H1 (cell line): ENCODE data around the gene RRAD. TPM values are rescaled to one million over a fixed set of nuclear protein-coding genes. Genes with fewer than 3 reads are reported as not detected.
"Not testable (repeated sequence)": the region's sequence is repeated elsewhere in the genome, so short reads cannot be mapped to it uniquely, and the experiment has no call there.

Experiments used
- CTCF ChIA-PET: fragments of 300-600 bp; sonication (Branson Sonifier 250); formaldehyde crosslinking; loops from one replicate; lab custom pipeline; 2021; ENCODE audit not compliant: partially characterized antibody; lab: Charles Lee
- POLR2A ChIA-PET: fragments of 300-600 bp; sonication (Branson Sonifier 250); formaldehyde crosslinking; loops from one replicate; lab custom pipeline; 2021; ENCODE audit warnings: inconsistent platforms; ENCODE audit not compliant: partially characterized antibody; lab: Charles Lee
- DNase-seq, 2 experiments: peaks; one replicate each; pipeline versions ENCODE4 v3.0.0 to v3.0.0-alpha.2; 2010 to 2022; ENCODE audit warnings: low spot score in 2 of 2, low read depth in 1 of 2, mixed read lengths in 1 of 2
- FAIRE-seq: peaks from 2 replicates; lab custom pipeline; 2011; peaks lifted over from hg19 to GRCh38; lab: Jason Lieb, UNC
- H2AFZ ChIP-seq: 2 replicates; pipeline ENCODE4 v1.8.1; 2012; ENCODE audit warnings: low read length, inconsistent platforms
- H2AK5ac ChIP-seq: 2 replicates; pipeline ENCODE4 v1.6.1; 2013; ENCODE audit warnings: low read depth, low read length
- H2BK120ac ChIP-seq: replicated peaks from 2 replicates; pipeline ENCODE3; 2013; ENCODE audit warnings: low read depth, low read length, inconsistent platforms
- H2BK12ac ChIP-seq: 2 replicates; pipeline ENCODE4 v1.6.1; 2013; ENCODE audit warnings: low read depth, low read length
- H2BK15ac ChIP-seq: 2 replicates; pipeline ENCODE4 v1.6.1; 2013; ENCODE audit warnings: low read length
- H2BK20ac ChIP-seq: 2 replicates; pipeline ENCODE4 v1.6.1; 2013; ENCODE audit warnings: low read length
- H2BK5ac ChIP-seq: 2 replicates; pipeline ENCODE4 v1.6.1; 2013; ENCODE audit warnings: low read depth, low read length
- H3K14ac ChIP-seq: 2 replicates; pipeline ENCODE4 v1.6.1; 2013; ENCODE audit warnings: inconsistent platforms; ENCODE audit not compliant: insufficient read length
- H3K18ac ChIP-seq: 2 replicates; pipeline ENCODE4 v1.6.1; 2013; ENCODE audit warnings: low read length; ENCODE audit errors: extremely low read depth
- H3K23ac ChIP-seq: 2 replicates; pipeline ENCODE4 v1.6.1; 2013; ENCODE audit warnings: inconsistent platforms; ENCODE audit not compliant: insufficient read length
- H3K23me2 ChIP-seq: 2 replicates; pipeline ENCODE4 v1.6.1; 2013; ENCODE audit warnings: low read depth, low read length
- H3K27ac ChIP-seq: 2 replicates; pipeline ENCODE4 v1.6.1; 2011; ENCODE audit warnings: low read depth, low read length, inconsistent platforms
- H3K27me3 ChIP-seq, 4 experiments: replicated peaks in 1 of 4; 1 replicate in 1 of 4; 2 replicates in 3 of 4; pipeline versions ENCODE4 v1.6.1 to v1.8.1; 2011 to 2013; ENCODE audit warnings: low read length in 3 of 4, mild to moderate bottlenecking in 3 of 4, inconsistent platforms in 2 of 4, mixed read lengths in 2 of 4, moderate library complexity in 1 of 4; ENCODE audit not compliant: control insufficient read depth in 3 of 4, insufficient read depth in 3 of 4; ENCODE audit errors: extremely low read depth in 1 of 4
- H3K36me3 ChIP-seq, 4 experiments: 2 replicates each; pipeline versions ENCODE4 v1.6.1 to v1.8.1; 2011 to 2013; ENCODE audit warnings: mild to moderate bottlenecking in 4 of 4, low read length in 3 of 4, moderate library complexity in 2 of 4, control low read depth in 1 of 4, inconsistent platforms in 1 of 4; ENCODE audit not compliant: insufficient read depth in 4 of 4, control insufficient read depth in 2 of 4
- H3K4ac ChIP-seq: replicated peaks from 2 replicates; pipeline ENCODE3; 2013; ENCODE audit warnings: low read length, low read depth, mixed read lengths, inconsistent platforms; ENCODE audit not compliant: insufficient read length
- H3K4me1 ChIP-seq, 4 experiments: replicated peaks in 1 of 4; 1 replicate in 1 of 4; 2 replicates in 3 of 4; pipeline versions ENCODE4 v1.6.1 to v1.8.1; 2011 to 2013; ENCODE audit warnings: low read length in 3 of 4, inconsistent platforms in 2 of 4, mixed read lengths in 1 of 4; ENCODE audit not compliant: insufficient read depth in 4 of 4, control insufficient read depth in 3 of 4
- H3K4me2 ChIP-seq, 2 experiments: 2 replicates each; pipeline versions ENCODE4 v1.6.1 to v1.8.1; 2011 to 2013; ENCODE audit warnings: low read depth in 2 of 2, low read length in 2 of 2, control low read depth in 1 of 2, inconsistent platforms in 1 of 2, mild to moderate bottlenecking in 1 of 2; ENCODE audit not compliant: insufficient read depth in 1 of 2
- H3K4me3 ChIP-seq, 4 experiments: fragments of 200-600, 300-600 bp in 1 of 4; sonication (generic), shearing (Covaris generic), sonication (Bioruptor Twin) in 1 of 4; 2 replicates each; pipeline versions ENCODE4 v1.5.1 to v1.8.1; 2011 to 2016; ENCODE audit warnings: low read length in 4 of 4, low read depth in 3 of 4, control low read depth in 2 of 4, inconsistent platforms in 2 of 4, mild to moderate bottlenecking in 2 of 4, mixed read lengths in 1 of 4, moderate library complexity in 1 of 4; ENCODE audit not compliant: insufficient read depth in 2 of 4; ENCODE audit errors: extremely low read depth in 1 of 4
- H3K56ac ChIP-seq: replicated peaks from 2 replicates; pipeline ENCODE3; 2013; ENCODE audit warnings: low read depth, mild to moderate bottlenecking, mixed read lengths, low read length, inconsistent platforms; ENCODE audit not compliant: insufficient read length
- H3K79me1 ChIP-seq: 2 replicates; pipeline ENCODE4 v1.6.1; 2013; ENCODE audit warnings: low read depth, low read length, control low read depth
- H3K79me2 ChIP-seq, 2 experiments: 2 replicates each; pipeline versions ENCODE4 v1.6.1 to v1.8.1; 2012 to 2013; ENCODE audit warnings: low read length in 2 of 2, mild to moderate bottlenecking in 2 of 2, inconsistent platforms in 1 of 2; ENCODE audit not compliant: insufficient read depth in 2 of 2, control insufficient read depth in 1 of 2
- H3K9ac ChIP-seq, 4 experiments: replicated peaks in 1 of 4; 1 replicate in 1 of 4; 2 replicates in 3 of 4; pipeline versions ENCODE4 v1.6.1 to v1.8.1; 2011 to 2013; ENCODE audit warnings: low read depth in 3 of 4, low read length in 3 of 4, control low read depth in 2 of 4, mild to moderate bottlenecking in 2 of 4, moderate library complexity in 2 of 4, inconsistent platforms in 1 of 4; ENCODE audit errors: extremely low read depth in 1 of 4
- H3K9me3 ChIP-seq, 2 experiments: 2 replicates each; pipeline versions ENCODE4 v1.6.1 to v1.8.1; 2012 to 2013; ENCODE audit warnings: mild to moderate bottlenecking in 2 of 2, moderate library complexity in 2 of 2, control low read depth in 1 of 2, inconsistent platforms in 1 of 2, low read depth in 1 of 2, low read length in 1 of 2, mixed read lengths in 1 of 2; ENCODE audit not compliant: insufficient read depth in 2 of 2
- H4K20me1 ChIP-seq, 2 experiments: replicated peaks in 1 of 2; 2 replicates each; pipeline versions ENCODE3 to v1.8.1; 2011 to 2013; ENCODE audit warnings: inconsistent platforms in 2 of 2, low read length in 2 of 2, mild to moderate bottlenecking in 1 of 2; ENCODE audit not compliant: insufficient read depth in 2 of 2, control insufficient read depth in 1 of 2
- H4K5ac ChIP-seq: 2 replicates; pipeline ENCODE4 v1.6.1; 2013; ENCODE audit warnings: low read length, low read depth, mixed read lengths, inconsistent platforms; ENCODE audit not compliant: insufficient read length
- H4K8ac ChIP-seq: 2 replicates; pipeline ENCODE4 v1.8.0; 2013; ENCODE audit warnings: mild to moderate bottlenecking, moderate library complexity, low read length, inconsistent platforms; ENCODE audit not compliant: insufficient read depth; ENCODE audit errors: extremely low read depth
- H4K91ac ChIP-seq: replicated peaks from 2 replicates; pipeline ENCODE3; 2013; ENCODE audit warnings: low read length, mixed read lengths, inconsistent platforms; ENCODE audit not compliant: insufficient read length
- ASH2L ChIP-seq: fragments of 200-600, 300-600 bp; sonication (generic); IDR thresholded peaks from one replicate; pipeline ENCODE4 v1.7.1; 2017; ENCODE audit warnings: low read length
- EZH2 ChIP-seq: fragments of 200-600 bp; sonication (generic); IDR thresholded peaks from 2 replicates; pipeline ENCODE4 v1.7.1; 2012; ENCODE audit warnings: low read depth, mild to moderate bottlenecking, moderate library complexity, low read length, inconsistent platforms; ENCODE audit not compliant: severe bottlenecking
- GTF2F1 ChIP-seq: IDR thresholded peaks from 2 replicates; pipeline ENCODE4 v1.6.1; 2012; ENCODE audit warnings: low read depth, low read length, improper control_type of control experiment, borderline replicate concordance
- SP2 ChIP-seq: IDR thresholded peaks from 2 replicates; pipeline ENCODE4 v1.6.1; 2012; ENCODE audit warnings: mild to moderate bottlenecking, low read length, inconsistent platforms
- WGBS, 2 experiments: shearing (Covaris generic) in 1 of 2; methylation state at CpG; one replicate each; pipeline versions ENCODE4 v1.1.6 to v1.1.7; 2013 to 2015; ENCODE audit warnings: low lambda C conversion rate in 2 of 2, mixed read lengths in 2 of 2, inconsistent platforms in 1 of 2, low coverage in 1 of 2, missing lambda C conversion rate in 1 of 2; ENCODE audit not compliant: insufficient replicate concordance in 2 of 2, insufficient coverage in 1 of 2, insufficient read length in 1 of 2; ENCODE audit errors: extremely low coverage in 1 of 2, missing lambda C conversion rate in 1 of 2; 5-methylcytosine and 5-hydroxymethylcytosine counted together
- polyA plus RNA-seq, 7 experiments: library from polyadenylated mRNA; depleted of rRNA in 3 of 7; stranded (reverse) in 5 of 7; unstranded in 2 of 7; fragments of >200 nt in 5 of 7; fragments of 200-250 nt in 2 of 7; gene quantifications; 1 replicate in 5 of 7; 2 replicates in 1 of 7; 4 replicates in 1 of 7; pipeline versions ENCODE4 v1.2.1 to v1.2.3, GENCODE V29; 2011 to 2013; ENCODE audit warnings: missing spikeins in 2 of 7, mixed read lengths in 2 of 7
- total RNA-seq: library from RNA; stranded (reverse); fragmentation: NEBNext Ultra II Directional; extraction: Animal tissue kit (Norgen Biotek cat#: 25700); gene quantifications from 2 replicates; pipeline ENCODE4 v1.2.1, GENCODE V29; 2021

RRAD gene
- total and polyA plus RNA-seq, 2 of the 8 experiments (the other 6 are each of a cell fraction or from before 2014, with no cell fraction given), result 0.17 TPM; not detected in 1

- no peak for TF ChIP-seq SP2
- no peak for TF ChIP-seq ASH2L
- TF ChIP-seq GTF2F1, result no peak
- TF ChIP-seq EZH2, result peak; percentile 81
These were observed at the start of gene RRAD (continued) for GRCh38 chr16:66925322-66925840.

DNA sequence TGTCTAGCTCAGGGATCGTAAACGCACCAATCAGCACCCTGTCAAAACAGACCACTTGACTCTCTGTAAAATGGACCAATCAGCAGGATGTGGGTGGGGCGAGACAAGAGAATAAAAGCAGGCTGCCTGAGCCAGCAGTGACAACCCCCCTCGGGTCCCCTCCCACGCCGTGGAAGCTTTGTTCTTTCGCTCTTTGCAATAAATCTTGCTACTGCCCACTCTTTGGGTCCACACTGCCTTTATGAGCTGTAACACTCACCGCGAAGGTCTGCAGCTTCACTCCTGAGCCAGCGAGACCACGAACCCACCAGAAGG, 49.6 kb upstream of the RRAD start:
- not testable (repeated sequence) for H4K5ac ChIP-seq, FAIRE-seq, H4K20me1 ChIP-seq, DNase-seq, H4K8ac ChIP-seq, H2BK120ac ChIP-seq, H2BK5ac ChIP-seq, H3K79me1 ChIP-seq, H3K36me3 ChIP-seq, H2BK15ac ChIP-seq, H3K56ac ChIP-seq, H2AK5ac ChIP-seq, H3K27me3 ChIP-seq, H2AFZ ChIP-seq, H3K4ac ChIP-seq, H2BK20ac ChIP-seq, H3K23me2 ChIP-seq, H3K23ac ChIP-seq, H2BK12ac ChIP-seq, H3K18ac ChIP-seq, H3K14ac ChIP-seq, H3K4me2 ChIP-seq, H3K9ac ChIP-seq, H3K79me2 ChIP-seq, H3K4me1 ChIP-seq, H4K91ac ChIP-seq, H3K9me3 ChIP-seq, H3K4me3 ChIP-seq, H3K27ac ChIP-seq
- WGBS, 2 experiments, result 85% methylated on average over 11 of the region's 11 CpGs; no CpG with 5 or more reads in 1 of the 2 experiments
- ChIA-PET CTCF (interaction anchor here (1.3 to 10.2 kb wide), 12 partner anchors 13 to 313 kb away, joined by 3 to 130 read pairs (median 19); partner anchors contain the start of genes B3GNT9, CES3, CES4A and NOL3), POLR2A (interaction anchor here (1.2 kb wide), 1 partner anchor 131 kb away, joined by 3 read pairs; no protein-coding TSS in a partner anchor)
